Measurements from ENCODE around the gene ZNF655. TPM values are rescaled to one million over a fixed set of nuclear protein-coding genes. Genes with fewer than 3 reads are reported as not detected.

Gene ZNF655
- total RNA-seq, 4 donors from 2014 or later: 102 to 261 (median 114) TPM

DNA sequence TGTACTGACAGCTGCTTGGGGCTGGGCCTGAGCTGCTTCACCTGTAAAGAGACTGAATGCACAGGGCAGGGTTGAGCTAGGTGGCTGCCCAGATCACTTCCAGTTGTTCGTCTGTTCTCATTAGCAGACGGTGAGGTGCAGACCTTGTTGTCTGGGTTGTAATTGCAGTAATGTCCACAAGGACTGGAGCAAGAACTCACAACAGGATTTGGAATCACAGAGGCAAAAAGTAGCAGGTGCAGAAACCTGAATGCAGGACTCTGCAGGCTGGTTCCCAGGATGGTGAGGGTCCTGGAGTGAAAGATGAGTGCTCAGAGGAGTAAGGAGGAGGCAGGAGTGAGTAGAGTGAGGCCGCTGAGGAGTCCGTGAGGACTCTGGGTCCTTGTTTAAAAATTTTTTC, 67.5 kb downstream of the ZNF655 start:
- H3K4me3 ChIP-seq (ENCODE audit: low read depth, poor library complexity, severe bottlenecking): no peak overlapping the region
- WGBS, 2 donors: 88 to 94% methylated on average over 4 of the region's 4 CpGs
- TF ChIP-seq POLR2A (IDR thresholded peaks at IDR 0.05): no peak
- TF ChIP-seq, protein P1, sequence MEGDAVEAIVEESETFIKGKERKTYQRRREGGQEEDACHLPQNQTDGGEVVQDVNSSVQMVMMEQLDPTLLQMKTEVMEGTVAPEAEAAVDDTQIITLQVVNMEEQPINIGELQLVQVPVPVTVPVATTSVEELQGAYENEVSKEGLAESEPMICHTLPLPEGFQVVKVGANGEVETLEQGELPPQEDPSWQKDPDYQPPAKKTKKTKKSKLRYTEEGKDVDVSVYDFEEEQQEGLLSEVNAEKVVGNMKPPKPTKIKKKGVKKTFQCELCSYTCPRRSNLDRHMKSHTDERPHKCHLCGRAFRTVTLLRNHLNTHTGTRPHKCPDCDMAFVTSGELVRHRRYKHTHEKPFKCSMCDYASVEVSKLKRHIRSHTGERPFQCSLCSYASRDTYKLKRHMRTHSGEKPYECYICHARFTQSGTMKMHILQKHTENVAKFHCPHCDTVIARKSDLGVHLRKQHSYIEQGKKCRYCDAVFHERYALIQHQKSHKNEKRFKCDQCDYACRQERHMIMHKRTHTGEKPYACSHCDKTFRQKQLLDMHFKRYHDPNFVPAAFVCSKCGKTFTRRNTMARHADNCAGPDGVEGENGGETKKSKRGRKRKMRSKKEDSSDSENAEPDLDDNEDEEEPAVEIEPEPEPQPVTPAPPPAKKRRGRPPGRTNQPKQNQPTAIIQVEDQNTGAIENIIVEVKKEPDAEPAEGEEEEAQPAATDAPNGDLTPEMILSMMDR (IDR thresholded peaks at IDR 0.05): no peak
- intact Hi-C loops (cut with DNase I; ENCODE audit: low total_unique reads): no loop called here
- DNase-seq (ENCODE audit: low spot score in 2 of 2): peak in 1 of 2 donors; percentile 46

Other genes starting within 250 kb of the ZNF655 start
- 100 to 1,000 TPM; 108 to 140 (median 123) TPM for gene ARPC1A, start 232.7 kb upstream of the ZNF655 start, total RNA-seq
- 10 to 100 TPM; 51.4 to 83.1 (median 54.3) TPM for gene ARPC1B, start 183.9 kb upstream of the ZNF655 start, total RNA-seq
- gene PDAP1, start 150.0 kb upstream of the ZNF655 start, total RNA-seq: 10 to 100 TPM; 64.8 to 81.8 (median 73.9) TPM
- 10 to 100 TPM; 48.2 to 71.0 (median 58.5) TPM for gene BUD31, start 149.7 kb upstream of the ZNF655 start, total RNA-seq
- gene PTCD1, start 119.8 kb upstream of the ZNF655 start, total RNA-seq: 10 to 100 TPM in 1 of 4 donors, 1 to 10 TPM in 3; 8.5 to 14.2 (median 9.5) TPM
- gene CPSF4, start 119.7 kb upstream of the ZNF655 start, total RNA-seq: 10 to 100 TPM; 23.7 to 41.6 (median 28.3) TPM
- 100 to 1,000 TPM; 332 to 806 (median 519) TPM for gene ATP5MF, start 92.5 kb upstream of the ZNF655 start, total RNA-seq
- 1 to 10 TPM; 1.9 to 5.3 (median 3.3) TPM for gene ZNF789, start 85.8 kb upstream of the ZNF655 start, total RNA-seq
- 10 to 100 TPM; 26.2 to 55.0 (median 40.5) TPM for gene ZNF394, start 58.4 kb upstream of the ZNF655 start, total RNA-seq
- 1 to 10 TPM; 3.9 to 6.7 (median 5.7) TPM for gene ZKSCAN5, start 54.0 kb upstream of the ZNF655 start, total RNA-seq
- gene FAM200A, start 6.5 kb upstream of the ZNF655 start, total RNA-seq: 1 to 10 TPM; 4.3 to 8.8 (median 6.5) TPM
- 1 to 10 TPM; 1.7 to 4.6 (median 2.6) TPM for gene TMEM225B, start 39.6 kb downstream of the ZNF655 start, total RNA-seq
- gene ZSCAN25, start 58.3 kb downstream of the ZNF655 start, total RNA-seq: 10 to 100 TPM; 19.4 to 38.0 (median 23.7) TPM
- gene CYP3A5, start 121.4 kb downstream of the ZNF655 start, total RNA-seq: 100 to 1,000 TPM in 2 of 4 donors, 10 to 100 TPM in 2; 36.9 to 195 (median 79.4) TPM
- gene CYP3A7, start 176.6 kb downstream of the ZNF655 start, total RNA-seq: under 1 TPM in 2 of 4 donors, not detected in 2; 0.30 to 0.65 TPM
- gene CYP3A4, start 225.5 kb downstream of the ZNF655 start, total RNA-seq: 1 to 10 TPM; 2.7 to 5.2 (median 4.3) TPM

Measured in lower leg skin (tissue), 4 donors.